GM21825 (cell line): ENCODE data around the gene RPS28.
A peak's percentile ranks its signal among the peaks of the same experiment; 100 is the strongest.

Experiments
- ATAC-seq: cut with Tn5 transposase; IDR thresholded peaks from one replicate; pipeline ENCODE4 v1.9.1; 2021; ENCODE audit warnings: mild to moderate bottlenecking, moderate library complexity; ENCODE audit not compliant: unreplicated experiment

Gene RPS28

DNA sequence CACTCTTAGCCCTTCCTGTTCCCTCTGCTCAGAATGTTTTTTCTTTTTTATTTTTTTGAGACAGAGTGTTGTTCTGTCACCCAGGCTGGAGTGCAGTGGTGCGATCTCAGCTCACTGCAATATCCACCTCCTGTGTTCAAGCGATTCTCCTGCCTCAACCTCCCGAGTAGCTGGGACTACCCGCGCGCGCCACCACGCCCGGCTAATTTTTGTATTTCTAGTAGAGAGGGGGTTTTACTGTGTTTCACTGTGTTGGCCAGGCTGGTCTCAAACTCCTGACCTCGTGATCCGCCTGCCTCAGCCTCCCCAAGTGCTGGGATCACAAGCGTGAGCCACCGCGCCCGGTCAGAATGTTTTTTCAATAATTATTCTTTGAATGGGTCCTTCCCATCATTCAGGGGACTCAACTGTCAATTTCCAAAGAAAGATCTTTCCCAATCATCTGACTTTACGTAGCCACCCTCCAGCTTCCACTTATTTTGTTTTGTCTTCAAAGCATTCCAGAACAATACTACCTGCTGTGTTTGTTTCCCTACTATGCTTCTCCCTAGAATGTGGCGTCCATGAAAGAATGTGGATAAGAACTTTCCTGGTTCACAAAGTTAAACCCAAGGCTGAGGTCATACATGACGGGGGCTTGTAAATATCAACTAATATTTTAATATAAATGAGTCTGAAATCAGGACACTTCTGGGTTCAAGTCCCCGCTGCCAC, 1.3 kb upstream of the RPS28 start:
- ATAC-seq = no peak

DNA sequence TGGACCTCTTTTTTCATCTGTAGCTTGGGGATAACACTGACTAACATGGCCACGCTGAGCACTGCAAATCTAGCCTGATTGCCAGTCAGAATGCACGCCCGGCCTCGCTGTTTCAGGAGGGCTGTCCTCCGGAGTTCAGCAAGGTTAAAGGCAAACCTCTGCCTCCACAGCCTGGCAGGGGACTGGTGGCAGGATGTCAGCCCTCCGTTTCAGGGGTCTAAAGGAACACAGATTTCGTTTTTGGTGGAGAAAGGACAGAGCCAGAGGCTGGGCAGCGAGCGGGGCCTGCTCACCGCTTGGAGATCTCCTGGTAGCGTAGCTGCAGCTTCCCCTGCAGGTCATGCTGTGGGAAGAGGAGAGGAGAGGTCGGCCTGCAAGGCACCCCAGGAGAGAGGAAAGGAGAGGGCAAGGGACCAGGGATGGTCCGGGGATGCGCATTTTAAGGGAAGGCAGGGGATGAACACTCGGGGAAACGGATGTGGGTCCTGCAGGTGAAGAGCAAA, 681 bp upstream of the RPS28 start:
- ATAC-seq = peak; percentile 22

DNA sequence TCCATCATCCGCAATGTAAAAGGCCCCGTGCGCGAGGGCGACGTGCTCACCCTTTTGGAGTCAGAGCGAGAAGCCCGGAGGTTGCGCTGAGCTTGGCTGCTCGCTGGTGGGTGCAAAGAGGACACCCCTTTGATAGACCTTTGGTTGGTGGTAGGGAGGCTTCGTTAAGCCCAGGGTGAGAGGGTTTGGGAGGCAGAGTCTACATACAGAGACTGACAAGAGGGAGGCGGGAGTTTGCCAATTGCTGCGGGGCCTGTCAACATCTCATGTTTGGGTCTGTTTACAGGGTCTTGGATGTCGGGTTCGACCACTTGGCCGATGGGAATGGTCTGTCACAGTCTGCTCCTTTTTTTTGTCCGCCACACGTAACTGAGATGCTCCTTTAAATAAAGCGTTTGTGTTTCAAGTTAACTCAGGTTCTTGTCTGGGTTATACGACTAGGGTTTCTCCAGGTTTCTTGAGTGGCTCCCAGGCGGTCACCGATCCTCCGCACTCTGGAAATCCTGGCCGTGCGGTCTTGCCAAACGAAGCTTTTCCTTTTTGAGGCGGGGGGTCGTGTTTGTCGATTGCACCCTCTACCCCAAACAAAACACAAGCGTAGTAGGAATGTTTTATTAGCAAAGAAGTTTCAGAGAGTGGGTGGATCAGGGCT, 816 bp downstream of the RPS28 start:
- no peak for ATAC-seq

DNA sequence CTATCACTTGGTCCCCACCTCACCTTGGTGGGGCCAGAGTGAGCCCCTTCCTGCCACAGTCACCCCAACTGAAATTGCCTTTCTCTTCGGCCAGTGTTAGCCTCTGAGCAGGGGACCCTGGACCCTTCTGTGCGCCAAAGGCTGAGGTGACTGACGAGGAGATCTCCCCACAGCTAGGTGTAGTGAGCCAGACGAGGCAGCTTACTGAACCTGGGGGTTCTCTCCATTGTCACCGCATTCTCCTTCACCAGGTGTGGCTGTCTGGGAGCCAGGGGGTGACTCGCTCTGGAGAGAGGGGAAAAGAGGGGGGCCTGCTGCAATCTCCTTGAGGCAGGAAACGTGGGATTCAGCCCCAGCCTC, 1.3 kb downstream of the RPS28 start:
- ATAC-seq = no peak

DNA sequence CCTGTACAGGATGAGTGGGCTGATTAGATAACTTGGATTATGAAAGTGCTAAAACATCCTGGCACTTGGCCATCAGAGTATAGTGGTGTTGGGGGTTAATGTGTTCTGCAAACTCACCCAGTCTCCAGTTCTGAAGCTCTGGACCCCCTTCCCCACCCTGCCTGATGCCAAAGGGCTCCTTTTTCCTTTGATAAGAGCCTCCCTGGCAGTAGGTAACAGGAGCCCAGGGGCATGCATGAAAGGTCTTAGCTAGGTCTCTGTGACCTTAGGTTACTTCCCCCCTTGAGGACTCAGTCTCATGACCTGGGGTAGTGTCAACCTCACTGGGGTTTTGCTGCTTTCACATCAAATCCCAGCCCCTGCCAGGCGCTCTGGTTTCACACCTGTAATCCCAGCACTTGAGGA, 2.5 kb downstream of the RPS28 start:
- ATAC-seq = no peak

DNA sequence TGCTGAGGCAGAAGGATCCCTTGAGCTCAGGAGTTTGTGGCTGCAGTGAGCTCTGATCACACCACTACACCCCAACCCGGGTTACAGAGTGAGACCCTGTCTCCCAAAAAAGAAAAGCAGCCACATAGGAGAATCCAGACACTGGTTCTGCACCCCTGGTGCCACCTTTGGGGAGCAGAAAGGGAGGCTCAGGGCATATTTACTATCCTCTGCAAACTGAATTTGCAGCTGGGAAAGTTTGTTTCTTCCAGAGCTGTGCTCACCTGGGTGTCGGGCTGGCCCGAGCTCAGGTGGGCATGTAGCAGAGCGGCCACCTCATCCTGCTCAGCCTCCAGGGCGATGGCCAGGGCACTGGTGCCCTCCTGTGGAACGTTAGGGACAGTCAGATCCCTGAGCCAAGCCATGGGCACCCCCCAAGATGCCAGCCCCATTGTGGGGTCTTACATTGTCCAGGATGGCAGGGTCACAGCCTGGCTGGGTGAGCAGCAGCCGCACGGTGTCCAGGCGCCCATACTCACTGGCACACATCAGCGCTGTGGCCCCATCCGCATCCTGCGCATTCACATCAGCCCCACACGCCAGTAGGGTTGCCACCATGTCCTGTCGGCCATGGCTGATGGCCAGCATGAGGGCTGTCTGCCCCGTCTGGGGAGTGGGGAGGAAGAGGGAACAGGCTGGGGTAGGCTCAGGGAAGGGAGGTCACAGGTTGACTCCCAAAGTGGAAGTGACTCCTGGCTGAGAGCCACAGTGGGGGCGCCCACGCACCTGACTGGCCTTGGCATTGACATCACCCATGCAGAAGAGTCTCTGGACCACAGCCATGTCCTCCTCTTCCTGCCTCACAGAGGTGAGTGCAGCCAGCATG, 3.1 kb downstream of the RPS28 start:
- ATAC-seq = no peak

DNA sequence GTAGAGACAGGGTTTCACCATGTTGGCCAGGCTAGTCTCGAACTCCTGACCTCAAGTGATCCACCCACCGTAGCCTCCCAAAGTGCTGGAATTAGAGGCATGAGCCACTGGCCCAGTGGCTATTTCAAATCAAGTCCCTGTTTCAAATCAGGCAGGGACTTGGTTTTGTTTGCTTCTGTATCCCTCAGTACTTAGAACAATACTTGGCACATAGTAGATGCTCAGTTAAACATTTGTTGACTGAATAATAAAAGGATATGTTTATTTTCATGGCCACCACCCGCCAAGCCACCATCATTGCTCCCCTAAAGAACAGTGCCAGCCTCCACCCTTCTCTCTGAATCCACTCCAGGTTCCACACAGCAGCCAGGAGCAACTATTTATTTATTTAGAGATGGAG, 4.2 kb downstream of the RPS28 start:
- no peak for ATAC-seq

DNA sequence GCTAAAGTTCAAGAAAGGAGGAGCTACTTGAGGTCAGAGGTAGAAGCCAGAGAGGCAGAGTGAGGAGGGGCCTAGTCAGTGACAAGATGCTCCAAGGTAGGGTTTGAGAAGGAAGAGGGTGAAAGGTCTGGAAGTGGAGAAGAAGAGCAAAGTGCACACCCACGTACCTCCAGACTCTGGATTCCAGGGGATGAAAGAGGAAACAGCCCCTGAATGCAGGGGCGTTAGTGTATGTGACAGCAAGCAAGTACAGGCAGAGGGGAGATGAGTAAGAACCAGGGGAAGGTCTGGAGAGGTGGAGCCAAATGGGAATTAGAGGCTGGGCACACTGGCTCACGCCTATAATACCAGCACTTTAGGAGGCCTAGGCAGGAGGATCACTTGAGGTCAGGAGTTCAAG, 8.7 kb downstream of the RPS28 start:
- ATAC-seq = no peak

DNA sequence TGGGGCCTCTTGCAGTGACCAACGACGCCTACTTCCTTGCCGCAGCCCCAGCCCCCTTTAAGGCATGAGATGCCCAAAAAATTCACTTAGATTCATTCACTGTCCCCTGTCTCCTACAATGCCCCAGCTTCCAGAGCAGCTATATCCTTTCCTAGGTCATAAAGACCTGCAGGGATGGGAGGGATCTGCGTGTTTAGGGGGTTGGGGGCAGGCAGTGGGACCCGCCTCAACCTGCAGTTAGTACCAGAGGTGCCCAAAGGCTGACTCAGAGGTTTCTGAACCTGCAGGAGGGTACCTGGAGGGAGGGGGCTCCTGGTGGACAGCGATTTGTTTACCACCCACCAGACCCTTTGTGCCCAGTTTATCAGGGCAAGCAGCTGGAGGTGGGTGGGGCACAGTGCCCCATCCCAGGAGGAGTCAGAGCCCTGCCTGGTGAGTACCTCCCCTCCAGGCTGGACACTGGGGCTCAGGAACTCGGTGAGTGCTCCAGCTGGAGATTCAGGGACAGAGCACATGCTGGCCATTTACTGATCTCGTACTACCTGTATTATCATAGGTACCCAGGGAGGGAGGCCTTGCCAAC, 10.1 kb downstream of the RPS28 start:
- no peak for ATAC-seq

DNA sequence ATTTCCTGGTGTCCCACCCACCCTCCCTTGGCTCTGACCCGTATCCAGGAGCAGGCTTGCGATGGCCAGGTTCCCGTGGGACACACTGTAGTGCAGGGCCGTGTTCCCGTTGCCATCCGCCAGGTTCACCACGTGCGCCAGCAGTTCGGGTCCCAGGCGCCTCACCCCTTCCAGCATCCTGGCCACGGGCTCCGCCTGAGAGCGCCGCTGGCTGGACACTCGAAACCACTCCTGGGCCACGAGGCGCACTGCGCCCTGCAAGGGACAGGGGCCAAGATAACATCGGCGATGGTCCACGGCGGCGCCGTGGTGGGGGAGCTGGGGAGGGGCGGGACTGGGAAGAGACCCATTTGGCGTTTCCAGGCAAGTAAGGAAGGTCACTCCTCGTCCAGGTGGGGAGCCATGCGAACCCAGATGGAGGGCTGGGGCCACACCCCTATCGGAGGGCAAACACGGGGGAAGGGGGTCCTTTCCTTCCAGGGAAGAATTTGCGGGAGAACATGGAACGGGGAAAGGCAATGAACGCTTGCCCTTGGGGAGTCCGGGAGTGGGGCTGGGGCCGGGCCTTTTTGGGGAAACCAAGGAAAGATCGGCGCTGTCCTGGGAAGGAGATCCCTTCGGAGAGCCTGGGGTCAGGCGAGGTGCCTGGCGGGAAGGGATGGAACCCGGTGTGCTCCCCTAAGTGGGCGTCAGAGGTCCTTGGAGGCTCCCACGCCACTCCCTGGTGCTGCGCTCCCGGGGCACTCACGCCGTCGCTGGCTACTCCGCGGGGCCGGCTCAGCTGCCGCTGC, 11.9 kb downstream of the RPS28 start:
- no peak for ATAC-seq

DNA sequence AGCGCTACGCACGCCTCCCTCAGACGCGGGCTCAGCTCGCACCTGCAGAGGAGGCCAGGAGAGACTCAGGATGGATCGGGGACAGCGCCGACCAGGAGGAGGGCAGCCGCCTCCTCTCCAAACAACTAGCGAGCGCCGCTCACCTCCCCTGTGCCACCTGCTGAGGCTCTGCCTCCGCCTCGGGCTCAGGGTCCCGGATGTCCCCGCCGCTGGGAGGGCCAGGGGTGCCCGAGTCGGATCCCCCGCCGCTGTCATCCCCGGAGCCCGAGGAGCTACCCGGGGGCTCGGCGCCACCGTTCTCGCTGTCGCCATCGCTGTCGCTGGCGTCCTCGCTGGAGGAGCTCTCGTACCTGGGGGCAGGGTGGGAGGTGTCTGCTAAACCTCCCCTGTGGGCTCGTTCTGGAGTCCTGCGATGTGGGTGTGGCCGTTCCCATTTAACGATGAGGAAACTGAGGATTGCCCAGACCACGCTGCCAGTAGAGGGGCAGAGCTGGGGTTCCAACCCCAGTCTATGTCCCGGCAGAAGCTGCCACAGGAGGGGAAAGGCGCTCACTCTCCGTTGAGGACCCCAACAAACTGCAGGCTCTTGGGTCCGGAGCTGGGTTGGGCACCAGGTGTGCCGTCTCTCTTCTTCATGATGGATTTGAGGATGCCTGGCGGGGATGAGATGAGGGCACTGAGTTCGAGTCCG, 12.6 kb downstream of the RPS28 start:
- ATAC-seq = no peak

DNA sequence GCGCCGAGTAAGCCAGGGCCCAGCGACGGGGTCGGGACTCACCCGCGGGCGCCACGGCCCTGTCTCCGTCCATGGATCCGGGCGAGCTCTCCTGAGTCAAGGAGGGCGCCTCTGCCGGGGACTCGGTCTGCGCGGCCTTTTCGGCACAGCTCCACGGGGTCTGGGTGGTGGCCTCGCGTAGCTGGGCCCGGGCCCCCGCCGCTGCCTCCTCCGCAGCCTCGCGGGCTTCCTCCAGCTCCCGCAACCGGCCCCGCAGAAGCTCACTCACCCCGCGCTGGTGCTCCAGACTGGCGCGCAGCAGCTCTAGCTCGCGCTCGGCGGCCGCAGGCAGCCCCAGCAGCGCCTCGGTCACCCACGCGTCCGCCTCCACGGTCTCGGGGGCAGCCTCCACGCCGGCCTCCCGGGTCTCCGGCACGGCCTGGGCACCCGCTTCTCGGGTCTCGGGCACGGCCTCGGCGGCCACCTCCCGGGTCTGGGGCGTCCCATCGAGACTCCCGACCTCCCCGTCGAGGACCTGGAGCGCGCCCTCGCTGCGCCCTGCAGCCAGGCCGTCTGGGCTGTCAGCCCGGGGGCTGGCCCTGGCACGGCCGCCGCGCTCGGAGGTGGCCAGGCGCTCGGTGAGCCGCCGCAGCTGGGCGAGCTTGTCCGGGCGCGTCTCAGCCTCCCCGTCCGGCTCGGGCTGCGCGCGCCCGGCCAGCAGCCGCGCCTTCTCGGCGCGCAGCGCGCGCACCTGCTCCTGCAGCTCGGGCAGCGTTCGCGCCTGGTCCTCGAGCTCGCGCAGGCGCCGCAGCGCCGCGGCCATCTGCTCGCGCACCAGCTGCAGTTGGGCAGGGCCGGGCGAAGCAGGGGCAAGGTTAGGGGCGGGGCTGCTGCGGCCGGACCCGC, 13.4 kb downstream of the RPS28 start:
- no peak for ATAC-seq

DNA sequence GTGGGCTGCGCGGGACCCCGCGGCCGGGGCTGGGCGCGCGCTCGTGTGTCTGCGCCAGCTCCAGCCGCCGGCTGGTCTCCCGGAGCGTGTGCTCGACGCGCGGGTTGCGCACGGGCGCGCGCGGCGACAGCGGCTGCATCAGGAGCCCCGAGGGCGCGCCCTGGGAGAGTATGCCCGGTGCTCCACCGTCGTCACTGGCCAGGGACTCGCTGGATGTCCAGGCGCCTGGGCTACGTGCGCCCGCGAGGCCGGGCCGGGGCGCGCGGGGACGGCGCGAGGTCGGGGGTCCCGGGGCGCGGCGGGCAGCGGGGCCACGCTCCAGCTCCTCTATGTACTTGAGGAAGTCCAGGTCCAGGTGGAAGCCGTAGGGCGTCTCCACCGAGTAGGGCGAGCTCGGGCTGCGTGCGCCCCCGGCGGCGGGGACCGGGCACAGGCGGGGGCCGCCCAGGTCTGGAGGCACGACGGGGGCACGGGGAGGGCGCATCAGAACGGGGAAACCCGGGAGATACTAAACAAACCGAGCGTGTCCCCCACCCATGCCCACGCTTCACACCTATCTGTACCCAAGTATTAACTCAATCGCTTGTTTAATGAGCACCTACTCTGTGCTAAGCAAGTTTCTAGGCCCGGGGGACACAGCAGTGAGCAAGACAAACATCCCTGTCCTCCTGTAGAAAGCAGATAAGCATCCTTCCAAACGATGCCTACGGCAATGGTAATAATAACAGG, 14.2 kb downstream of the RPS28 start:
- no peak for ATAC-seq

DNA sequence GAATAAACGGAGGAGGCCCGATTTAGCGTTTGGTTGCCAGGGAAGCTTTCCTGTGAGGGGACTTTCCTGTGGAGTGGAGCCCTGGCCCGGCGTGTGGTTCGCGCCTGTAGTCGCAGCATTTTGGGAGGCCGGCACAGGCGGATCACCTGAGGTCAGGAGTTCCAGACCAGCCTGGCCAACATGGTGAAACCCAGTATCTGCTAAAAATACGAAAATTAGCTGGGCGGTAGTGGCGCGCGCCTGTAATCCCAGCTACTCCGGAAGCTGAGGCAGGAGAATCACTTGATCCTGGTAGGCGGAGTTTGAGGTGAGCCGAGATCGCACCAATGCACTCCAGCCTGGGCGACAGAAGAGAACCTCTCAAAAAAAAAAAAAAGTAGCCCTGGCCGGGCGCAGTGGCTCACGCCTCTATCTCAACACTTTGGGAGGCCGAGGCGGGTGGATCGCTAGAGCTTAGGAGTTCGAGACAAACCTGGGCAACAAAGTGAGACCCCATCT, 14.8 kb downstream of the RPS28 start:
- ATAC-seq = no peak

DNA sequence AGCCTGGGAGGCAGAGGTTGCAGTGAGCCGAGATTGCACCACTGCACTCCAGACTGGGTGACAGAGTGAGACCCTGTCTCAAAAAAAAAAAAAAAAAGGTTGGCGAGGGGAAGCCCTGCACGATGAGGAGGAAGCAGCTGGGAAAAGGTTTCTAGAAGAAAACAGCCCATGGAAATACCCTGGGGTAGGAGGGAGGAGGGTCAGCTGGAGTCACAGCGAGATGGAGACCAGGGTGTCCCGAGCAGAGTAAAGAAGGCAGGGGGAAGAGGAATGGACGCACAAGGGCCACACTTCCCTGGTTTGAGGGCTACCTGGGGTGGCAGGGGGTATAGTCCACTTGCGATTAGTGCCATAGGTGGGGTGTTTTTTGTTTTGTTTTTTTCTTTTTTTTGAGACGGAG, 15.4 kb downstream of the RPS28 start:
- ATAC-seq = no peak

DNA sequence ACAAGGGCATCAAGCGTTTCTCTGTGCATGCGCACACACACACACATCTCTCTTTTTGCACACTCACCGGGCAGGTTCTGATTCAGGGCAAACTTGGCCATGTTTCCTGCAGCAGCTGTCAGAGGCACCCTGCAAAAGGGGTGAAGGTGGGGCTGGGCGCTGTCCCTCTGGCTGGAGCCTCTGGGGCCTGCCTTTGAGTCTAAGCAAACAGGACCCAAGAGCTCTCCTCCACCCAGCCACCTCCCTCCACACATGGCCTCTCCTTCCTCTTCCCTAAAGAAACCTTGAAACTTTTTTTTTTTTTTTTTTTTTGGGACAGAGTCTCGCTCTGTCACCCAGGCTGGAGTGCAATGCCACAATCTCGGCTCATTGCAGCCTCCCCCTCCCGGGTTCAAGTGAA, 16.4 kb downstream of the RPS28 start:
- ATAC-seq = no peak

DNA sequence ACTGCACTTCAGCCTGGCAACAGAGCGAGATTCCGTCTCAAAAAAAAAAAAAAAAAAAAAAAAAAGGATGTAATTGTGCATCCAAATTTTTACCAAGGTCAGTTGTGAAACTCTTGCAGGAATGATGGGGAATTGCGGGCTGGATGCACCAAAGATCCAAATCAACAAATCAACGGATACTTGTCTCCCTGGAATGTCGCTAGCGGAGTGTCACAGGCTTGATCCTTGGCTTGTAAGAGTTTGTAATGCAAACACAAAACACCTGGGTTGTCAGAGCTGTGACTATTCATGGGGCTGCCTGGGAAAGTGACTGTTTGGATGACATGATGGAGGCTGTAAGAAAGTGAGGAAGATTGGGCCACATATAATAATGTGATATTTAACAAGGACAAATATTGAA, 17.5 kb downstream of the RPS28 start:
- ATAC-seq = no peak
